Stimulated activated CD4-positive, alpha-beta T cell treated with anti-CD3 and anti-CD28 coated beads, Interleukin-1b, Interleukin-23, amount 100 ng/mL, for 48 hours (primary cell): Measurements from ENCODE around the gene JMJD4.
A peak's percentile ranks its signal among the peaks of the same experiment; 100 is the strongest.

Source experiments
- DNase-seq: peaks from one replicate; pipeline ENCODE4 v3.0.0-alpha.2; 2020

The JMJD4 gene, protein sequence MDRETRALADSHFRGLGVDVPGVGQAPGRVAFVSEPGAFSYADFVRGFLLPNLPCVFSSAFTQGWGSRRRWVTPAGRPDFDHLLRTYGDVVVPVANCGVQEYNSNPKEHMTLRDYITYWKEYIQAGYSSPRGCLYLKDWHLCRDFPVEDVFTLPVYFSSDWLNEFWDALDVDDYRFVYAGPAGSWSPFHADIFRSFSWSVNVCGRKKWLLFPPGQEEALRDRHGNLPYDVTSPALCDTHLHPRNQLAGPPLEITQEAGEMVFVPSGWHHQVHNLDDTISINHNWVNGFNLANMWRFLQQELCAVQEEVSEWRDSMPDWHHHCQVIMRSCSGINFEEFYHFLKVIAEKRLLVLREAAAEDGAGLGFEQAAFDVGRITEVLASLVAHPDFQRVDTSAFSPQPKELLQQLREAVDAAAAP

DNA sequence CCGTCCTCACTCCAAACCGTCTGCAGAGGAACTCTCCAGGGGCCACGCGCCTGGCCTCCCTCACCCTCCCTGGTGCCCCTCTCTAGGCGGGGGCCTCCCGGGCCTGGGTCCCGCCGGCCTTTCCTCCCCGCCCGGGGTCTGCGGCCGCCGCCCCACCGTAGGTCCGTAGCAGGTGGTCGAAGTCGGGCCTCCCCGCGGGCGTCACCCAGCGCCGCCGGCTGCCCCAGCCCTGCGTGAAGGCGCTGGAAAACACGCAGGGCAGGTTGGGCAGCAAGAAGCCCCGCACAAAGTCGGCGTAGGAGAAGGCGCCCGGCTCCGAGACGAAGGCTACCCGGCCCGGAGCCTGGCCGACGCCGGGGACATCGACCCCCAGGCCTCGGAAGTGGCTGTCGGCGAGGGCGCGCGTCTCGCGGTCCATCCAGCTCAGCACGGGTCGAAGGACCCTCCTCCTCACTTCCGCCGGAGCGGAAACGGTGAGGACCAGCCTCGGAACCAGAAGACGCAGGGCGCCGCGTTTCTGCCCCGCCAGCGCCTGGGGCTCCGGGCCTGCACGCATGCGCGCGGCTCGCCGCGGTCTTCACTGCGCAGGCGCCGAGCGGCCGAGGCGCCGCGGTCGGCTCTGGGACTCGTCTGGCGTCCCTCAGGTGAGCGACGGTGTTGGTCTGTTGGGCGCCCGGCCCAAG, at the start of gene JMJD4, which contains the start of gene SNAP47:
JMJD4 (minus strand) TSS at position 447 of the 683 bp plus-strand sequence; CDS start at position 418, 29 bp downstream.
SNAP47 (plus strand) TSS at position 580 of the 683 bp plus-strand sequence. CDS start 12,302 bp downstream, outside the sequence.
- peak; percentile 93 for DNase-seq

GRCh38 chr1:227782226-227782625, 47.1 kb upstream of the JMJD4 start:
- DNase-seq, result no peak

DNA sequence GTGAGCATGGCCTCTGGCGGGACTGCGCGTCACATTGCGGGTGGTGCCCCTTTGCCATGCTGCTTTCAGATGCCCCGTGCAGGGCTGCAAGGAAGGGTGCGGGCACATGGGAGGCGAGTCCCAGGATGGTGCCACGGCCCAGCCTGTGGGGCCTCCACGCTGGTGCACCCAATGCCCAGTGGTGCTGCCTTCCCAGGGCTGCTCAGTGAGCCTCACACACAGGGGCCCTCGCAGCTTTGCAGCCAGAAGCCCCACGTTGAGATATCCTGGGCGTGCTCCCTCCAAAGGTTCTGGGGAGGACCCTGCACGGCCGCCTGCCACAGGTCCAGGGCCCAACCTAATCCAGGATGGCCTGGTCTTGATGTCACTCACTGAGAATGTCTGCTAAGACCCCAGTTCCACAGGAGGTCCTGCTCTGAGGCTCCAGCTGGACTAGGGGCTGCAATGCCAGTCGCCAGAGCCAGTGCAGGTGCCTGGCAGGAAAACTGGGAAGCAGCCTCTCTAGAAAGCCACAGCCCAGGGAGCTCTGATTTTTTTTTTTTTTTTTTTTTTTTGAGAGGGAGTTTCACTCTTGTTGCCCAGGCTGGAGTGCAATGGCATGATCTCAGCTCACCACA, 46.3 kb upstream of the JMJD4 start:
- DNase-seq, result no peak

DNA sequence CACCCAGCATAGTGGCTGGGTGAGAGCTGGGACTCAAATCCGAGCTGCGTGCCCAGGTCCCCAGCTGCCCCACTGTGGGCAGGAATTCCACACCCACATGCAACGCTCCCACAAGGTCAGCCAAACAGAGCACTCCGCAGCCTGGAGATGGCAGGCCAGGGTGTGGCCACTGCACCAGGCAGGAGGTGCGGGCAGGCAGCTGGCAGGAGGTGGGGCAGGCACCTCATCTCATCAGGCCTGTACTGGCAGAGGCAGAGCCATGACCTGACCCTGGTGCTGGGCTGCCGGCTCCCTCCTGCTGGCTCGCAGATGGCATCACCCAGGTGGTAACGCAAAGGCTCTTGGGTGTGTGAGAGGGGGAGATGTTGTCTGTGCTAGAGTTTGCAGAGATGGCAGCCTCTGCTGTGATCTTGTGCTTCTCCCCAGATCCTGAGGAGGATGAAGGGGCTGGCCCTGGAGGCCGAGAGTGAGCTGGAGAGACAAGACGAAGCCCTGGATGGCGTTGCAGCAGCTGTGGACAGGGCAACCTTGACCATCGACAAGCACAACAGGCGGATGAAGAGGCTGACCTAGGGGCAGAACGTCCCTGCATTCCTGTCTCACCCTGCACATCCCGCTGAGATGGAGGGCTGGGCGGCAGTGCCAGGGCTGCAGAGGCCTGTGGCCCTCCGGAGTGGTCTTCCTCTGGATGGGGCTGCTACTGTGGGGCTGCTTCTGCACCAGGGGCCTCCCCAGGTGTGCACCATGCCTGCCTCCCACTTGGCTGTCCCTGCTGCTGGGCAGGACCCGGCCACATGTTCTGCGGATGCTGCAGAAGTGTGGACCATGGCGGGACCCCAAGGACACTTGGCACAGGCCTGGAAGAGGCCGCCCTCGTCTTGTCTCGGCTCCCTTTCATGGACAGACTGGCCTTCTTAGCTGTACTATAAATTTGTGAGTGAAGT, 45.3 kb upstream of the JMJD4 start:
- DNase-seq, result no peak

GRCh38 chr1:227779685-227780084, 44.6 kb upstream of the JMJD4 start:
- no peak for DNase-seq

- no peak for DNase-seq
Measured at GRCh38 chr1:227779021-227779441, 43.9 kb upstream of the JMJD4 start.

- DNase-seq, result no peak
Measured at GRCh38 chr1:227778401-227778947, 43.4 kb upstream of the JMJD4 start.

DNA sequence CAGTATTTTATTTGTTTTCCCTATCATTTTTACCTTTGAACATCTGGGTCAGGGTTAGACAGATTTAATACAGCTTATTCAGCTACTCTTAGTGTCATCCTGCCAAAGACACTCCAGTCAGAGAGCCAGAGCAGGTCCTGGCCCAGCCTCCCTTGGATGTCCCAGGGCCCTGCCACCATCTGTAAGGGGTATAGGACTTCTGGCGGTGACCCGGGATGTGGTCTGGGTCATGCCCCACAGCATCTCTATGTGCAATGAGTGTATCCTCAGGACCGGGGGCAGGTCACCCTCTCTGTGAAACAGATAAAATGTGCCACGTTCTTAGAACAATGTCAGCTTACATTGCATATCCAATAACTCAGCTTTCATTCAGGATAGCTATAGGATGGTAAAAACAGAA, 42.5 kb upstream of the JMJD4 start:
- no peak for DNase-seq

- no peak for DNase-seq
Measured at GRCh38 chr1:227777156-227777555, 42.1 kb upstream of the JMJD4 start.

GRCh38 chr1:227776331-227776771, 41.2 kb upstream of the JMJD4 start:
- DNase-seq, result no peak

- DNase-seq, result no peak
Measured at GRCh38 chr1:227775841-227776240, 40.7 kb upstream of the JMJD4 start.

- DNase-seq, result no peak
Measured at GRCh38 chr1:227774821-227775661, 39.9 kb upstream of the JMJD4 start.

- DNase-seq, result no peak
Measured at GRCh38 chr1:227774051-227774731, 39.1 kb upstream of the JMJD4 start.

DNA sequence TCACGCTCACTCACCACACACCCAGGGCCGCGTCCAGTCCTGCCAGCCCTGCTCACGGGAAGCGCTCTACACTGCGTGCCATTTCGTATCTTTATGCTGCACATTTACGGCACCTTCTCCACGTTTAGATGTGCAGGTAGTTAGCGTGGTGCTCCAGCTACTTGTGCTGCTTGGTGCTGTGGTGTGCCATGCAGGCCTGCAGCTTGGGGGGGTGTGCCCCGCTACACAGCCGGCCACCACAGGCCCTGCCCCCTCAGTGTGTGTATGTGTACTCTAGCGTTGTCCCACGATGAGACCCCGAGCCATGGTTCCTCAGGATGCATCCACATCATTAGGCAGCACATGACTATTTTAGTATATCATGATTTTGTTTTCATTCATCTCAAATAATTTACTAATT, 38.5 kb upstream of the JMJD4 start:
- no peak for DNase-seq

DNA sequence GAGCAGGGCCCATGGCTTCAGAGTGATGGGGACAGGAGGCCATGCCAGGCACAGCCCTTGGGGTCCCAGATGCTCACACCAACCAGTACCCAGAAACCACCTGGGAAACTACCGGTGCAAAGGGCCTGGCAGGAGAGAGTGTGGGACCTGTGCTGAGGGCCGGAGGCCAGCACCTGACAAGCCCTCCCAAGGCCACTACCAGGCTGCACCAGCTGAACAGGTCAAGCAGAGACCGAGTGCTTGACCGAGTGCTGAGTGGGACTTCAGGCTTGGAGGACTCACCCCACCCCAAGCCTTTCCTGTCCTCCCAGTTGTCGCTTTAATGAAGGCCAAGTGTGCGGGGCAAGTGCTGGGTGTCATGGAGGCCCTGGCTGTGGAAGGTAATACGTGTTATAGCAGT, 36.7 kb upstream of the JMJD4 start:
- no peak for DNase-seq

- DNase-seq, result no peak
Measured at GRCh38 chr1:227771326-227771725, 36.2 kb upstream of the JMJD4 start.

DNA sequence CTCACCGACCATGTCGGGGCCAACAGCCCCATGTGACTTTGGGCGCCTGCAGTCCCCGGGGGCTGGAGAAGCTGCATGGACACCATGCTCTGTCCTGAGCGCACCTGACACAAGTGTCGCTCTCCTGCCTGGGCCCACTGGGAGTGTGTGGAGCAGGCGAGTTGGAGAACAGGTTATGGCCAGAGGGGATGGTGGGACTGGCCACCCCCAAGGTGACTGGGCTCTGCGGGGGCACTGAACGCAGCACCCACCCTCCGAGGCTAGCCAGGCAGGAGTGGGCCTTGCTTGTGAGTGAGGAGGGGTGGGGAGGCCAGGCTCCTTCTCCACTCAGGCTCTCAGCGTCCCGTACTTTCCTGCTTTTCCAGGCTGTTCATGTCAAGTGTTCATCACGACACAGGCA, 35.7 kb upstream of the JMJD4 start:
- no peak for DNase-seq

DNA sequence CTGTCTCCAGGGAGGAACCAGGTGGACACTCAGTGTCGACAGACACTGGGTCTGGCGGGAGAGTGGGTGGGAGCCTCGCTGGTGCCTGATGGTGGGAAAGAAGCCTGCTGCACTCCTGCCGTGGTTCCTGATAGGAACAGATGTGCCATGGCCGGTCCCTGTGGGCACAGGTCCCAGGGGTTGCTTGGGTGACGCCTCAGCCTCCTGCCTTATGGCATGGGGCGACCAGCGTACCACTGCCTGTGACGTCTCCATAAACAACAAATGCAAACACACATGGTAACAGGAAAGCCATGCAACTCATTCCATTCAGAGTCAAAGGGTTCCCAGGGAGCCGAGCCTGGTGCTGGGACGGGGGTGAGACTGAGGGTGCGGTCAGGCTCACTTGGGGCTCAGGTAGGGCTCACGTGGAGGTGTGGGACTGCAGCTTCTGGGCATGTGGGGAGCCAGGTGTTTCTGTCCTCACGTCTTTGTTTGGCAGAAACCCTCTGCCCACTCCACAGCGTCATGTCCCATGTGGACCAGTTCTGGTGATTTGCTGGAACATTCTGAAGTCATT, 34.9 kb upstream of the JMJD4 start:
- no peak for DNase-seq

GRCh38 chr1:227769047-227769935, 34.2 kb upstream of the JMJD4 start:
- DNase-seq, result no peak
